Ramos (cell line): ENCODE measurements around the gene DMWD.

ENCODE experiments used
- in situ Hi-C: fragments of 300-500 bp; cut with MboI; formaldehyde crosslinking; loops from one replicate; pipeline ENCODE4 v1.14.3; 2022; ENCODE audit warnings: low sequenced_read_pairs; ENCODE audit not compliant: unreplicated experiment

DMWD gene

GRCh38 chr19:45772130-45772840 is 20.4 kb downstream of the DMWD start:
- in situ Hi-C loops, result no loop called here

GRCh38 chr19:45771311-45771933 is 21.2 kb downstream of the DMWD start:
- in situ Hi-C loops, result no loop called here

GRCh38 chr19:45770192-45771101 is 22.2 kb downstream of the DMWD start:
- in situ Hi-C loops, result no loop called here

GRCh38 chr19:45769821-45770191 is 22.8 kb downstream of the DMWD start:
- in situ Hi-C loops, result no loop called here

GRCh38 chr19:45768984-45769782 is 23.5 kb downstream of the DMWD start, which contains the start of gene SIX5:
TSS of gene SIX5 (minus strand) at chr19:45769252. CDS start at chr19:45768844, 408 bp downstream.
- in situ Hi-C loops, result no loop called here

- in situ Hi-C loops, result no loop called here
Observed at GRCh38 chr19:45768655-45768983, 24.0 kb downstream of the DMWD start.

GRCh38 chr19:45767881-45768654 is 24.6 kb downstream of the DMWD start:
- in situ Hi-C loops, result no loop called here

- in situ Hi-C loops, result no loop called here
Observed at GRCh38 chr19:45767410-45767880, 25.2 kb downstream of the DMWD start.

- in situ Hi-C loops, result no loop called here
Observed at GRCh38 chr19:45766869-45767346, 25.7 kb downstream of the DMWD start.

GRCh38 chr19:45766296-45766868 is 26.3 kb downstream of the DMWD start:
- in situ Hi-C loops, result no loop called here

GRCh38 chr19:45765702-45766295 is 26.8 kb downstream of the DMWD start:
- in situ Hi-C loops, result no loop called here

GRCh38 chr19:45764945-45765701 is 27.5 kb downstream of the DMWD start:
- in situ Hi-C loops, result no loop called here

- in situ Hi-C loops, result no loop called here
Observed at GRCh38 chr19:45764475-45764874, 28.2 kb downstream of the DMWD start.

- in situ Hi-C loops, result no loop called here
Observed at GRCh38 chr19:45763691-45764294, 28.9 kb downstream of the DMWD start.

- in situ Hi-C loops, result no loop called here
Observed at GRCh38 chr19:45762870-45763631, 29.6 kb downstream of the DMWD start.

- in situ Hi-C loops, result no loop called here
Observed at GRCh38 chr19:45761714-45762113, 30.9 kb downstream of the DMWD start.

- in situ Hi-C loops, result no loop called here
Observed at GRCh38 chr19:45758921-45759320, 33.7 kb downstream of the DMWD start.
